Endothelial cell of umbilical vein (primary cell): ENCODE results near the gene AUTS2. TPM values are rescaled to one million over a fixed set of nuclear protein-coding genes. Genes with fewer than 3 reads are reported as not detected.

Source experiments
- BruUV-seq: library from RNA; stranded (reverse); fragments of 400-500 nt; replicated peaks from 2 replicates; lab custom pipeline; 2021; lab: Mats Ljungman, UMichigan
- CTCF ChIA-PET: fragments of 300-600, 350-600 bp; sonication (Branson Sonifier 250); formaldehyde crosslinking; loops from one replicate; lab custom pipeline; 2021; ENCODE audit warnings: antibody characterized with exemption, inconsistent platforms; lab: Charles Lee
- POLR2A ChIA-PET: fragments of 300-600, 350-600 bp; sonication (Branson Sonifier 250); formaldehyde crosslinking; loops from one replicate; lab custom pipeline; 2021; ENCODE audit warnings: antibody characterized with exemption, inconsistent platforms; lab: Charles Lee
- DNase-seq: peaks from one replicate; pipeline ENCODE4 v3.0.0-alpha.2; 2011; ENCODE audit warnings: low read depth, low spot score
- FAIRE-seq: peaks from 2 replicates; lab custom pipeline; 2011; peaks lifted over from hg19 to GRCh38; lab: Jason Lieb, UNC
- H2AFZ ChIP-seq: 2 replicates; pipeline ENCODE4 v1.6.0; 2012; ENCODE audit warnings: low read depth, low read length, control low read depth, inconsistent platforms
- H3K27ac ChIP-seq: 2 replicates; pipeline ENCODE4 v1.5.1; 2011; ENCODE audit warnings: low read depth, mild to moderate bottlenecking, control low read depth, low read length, moderate library complexity; ENCODE audit not compliant: insufficient read depth
- H3K27me3 ChIP-seq, 2 experiments: 2 replicates each; pipeline versions ENCODE4 v1.6.0 to v1.6.1; 2011; ENCODE audit warnings: low read length in 2 of 2, mixed read lengths in 1 of 2; ENCODE audit not compliant: control insufficient read depth in 2 of 2, insufficient read depth in 2 of 2
- H3K36me3 ChIP-seq, 2 experiments: 2 replicates in 1 of 2; 3 replicates in 1 of 2; pipeline ENCODE4 v1.5.1; 2011; ENCODE audit warnings: low read length in 2 of 2, mild to moderate bottlenecking in 1 of 2, moderate library complexity in 1 of 2; ENCODE audit not compliant: control insufficient read depth in 2 of 2, insufficient read depth in 2 of 2; ENCODE audit errors: extremely low read depth in 1 of 2
- H3K4me1 ChIP-seq: 3 replicates; pipeline ENCODE4 v1.5.1; 2011; ENCODE audit warnings: mild to moderate bottlenecking, low read length; ENCODE audit not compliant: control insufficient read depth, insufficient read depth; ENCODE audit errors: extremely low read depth
- H3K4me2 ChIP-seq: 2 replicates; pipeline ENCODE4 v1.6.1; 2011; ENCODE audit warnings: low read length, control low read depth, mixed read lengths; ENCODE audit not compliant: insufficient read depth
- H3K4me3 ChIP-seq, 3 experiments: fragments of 200-600 bp in 1 of 3; sonication (generic), shearing (Covaris generic) in 1 of 3; replicated peaks in 1 of 3; 2 replicates each; pipeline ENCODE4 v1.5.1; 2011 to 2016; ENCODE audit warnings: control low read depth in 3 of 3, low read length in 3 of 3, mild to moderate bottlenecking in 2 of 3, inconsistent platforms in 1 of 3, low read depth in 1 of 3, moderate library complexity in 1 of 3; ENCODE audit not compliant: insufficient read depth in 1 of 3
- H3K79me2 ChIP-seq: 2 replicates; pipeline ENCODE4 v1.6.0; 2012; ENCODE audit warnings: low read length, inconsistent platforms; ENCODE audit not compliant: control insufficient read depth, insufficient read depth
- H3K9ac ChIP-seq: replicated peaks from 2 replicates; pipeline ENCODE3; 2011; ENCODE audit warnings: low read length, control low read depth; ENCODE audit not compliant: insufficient read depth; ENCODE audit errors: extremely low read depth
- H3K9me1 ChIP-seq: replicated peaks from 3 replicates; pipeline ENCODE4 v1.6.0; 2011; ENCODE audit warnings: mild to moderate bottlenecking, low read length; ENCODE audit not compliant: control insufficient read depth, insufficient read depth; ENCODE audit errors: extremely low read depth
- H3K9me3 ChIP-seq: replicated peaks from 2 replicates; pipeline ENCODE4 v1.5.1; 2012; ENCODE audit warnings: low read length, inconsistent platforms; ENCODE audit not compliant: control insufficient read depth, insufficient read depth
- H4K20me1 ChIP-seq: replicated peaks from 2 replicates; pipeline ENCODE3; 2011; ENCODE audit warnings: mild to moderate bottlenecking, low read length; ENCODE audit not compliant: control insufficient read depth, insufficient read depth; ENCODE audit errors: extremely low read depth
- CTCF ChIP-seq, 2 donors: IDR thresholded peaks; 1 replicate in 1 of 2; 2 replicates in 1 of 2; pipeline ENCODE4 v1.5.1; 2011; ENCODE audit warnings: low read length in 2 of 2, mild to moderate bottlenecking in 2 of 2, moderate library complexity in 2 of 2, control low read depth in 1 of 2, inconsistent platforms in 1 of 2, low read depth in 1 of 2; ENCODE audit not compliant: insufficient read depth in 1 of 2; ENCODE audit errors: extremely low read depth in 1 of 2
- EZH2 ChIP-seq: IDR thresholded peaks from 2 replicates; pipeline ENCODE4 v1.6.1; 2012; ENCODE audit warnings: borderline replicate concordance, low read depth, mild to moderate bottlenecking, moderate library complexity, low read length, inconsistent platforms; ENCODE audit not compliant: severe bottlenecking
- FOS ChIP-seq: IDR thresholded peaks from 2 replicates; pipeline ENCODE4 v1.6.1; 2011; ENCODE audit warnings: mild to moderate bottlenecking, low read length, moderate library complexity, borderline replicate concordance; ENCODE audit not compliant: insufficient read depth
- GATA2 ChIP-seq: IDR thresholded peaks from 2 replicates; pipeline ENCODE4 v1.7.0; 2011; ENCODE audit warnings: low read depth, mild to moderate bottlenecking, moderate library complexity, mixed read lengths, low read length; ENCODE audit not compliant: insufficient read length, insufficient read depth
- JUN ChIP-seq: IDR thresholded peaks from 2 replicates; pipeline ENCODE4 v1.6.1; 2011; ENCODE audit warnings: borderline replicate concordance, low read depth; ENCODE audit not compliant: insufficient read length, insufficient read depth
- MAX ChIP-seq: IDR thresholded peaks from 2 replicates; pipeline ENCODE4 v1.6.1; 2011; ENCODE audit not compliant: insufficient read depth, insufficient read length
- MYC ChIP-seq: IDR thresholded peaks from one replicate; pipeline ENCODE4 v1.6.1; 2011; ENCODE audit warnings: mild to moderate bottlenecking, low read depth, low read length
- POLR2A ChIP-seq: IDR thresholded peaks from 2 replicates; pipeline ENCODE4 v1.6.1; 2012; ENCODE audit warnings: low read depth, mild to moderate bottlenecking, control low read depth, low read length
- POLR2AphosphoS5 ChIP-seq: IDR thresholded peaks from 2 replicates; pipeline ENCODE4 v1.6.1; 2012; ENCODE audit warnings: low read depth, mild to moderate bottlenecking, control low read depth, low read length, moderate library complexity; ENCODE audit not compliant: insufficient read depth
- dilution Hi-C: fragments of 300-500 bp; cut with MboI; formaldehyde crosslinking; loops from one replicate; pipeline ENCODE4 v1.15.0; 2019; ENCODE audit warnings: low sequenced_read_pairs; ENCODE audit not compliant: extremely low pct_ligation_motif_present
- intact Hi-C: fragments of 100-400 bp; cut with micrococcal nuclease; formaldehyde crosslinking; loops from one replicate; pipeline ENCODE4 v1.10.0; 2022
- polyA plus RNA-seq, 4 experiments: library from polyadenylated mRNA; depleted of rRNA in 3 of 4; stranded (reverse) in 3 of 4; unstranded in 1 of 4; fragments of >200 nt; gene quantifications; 2 replicates each; pipeline versions ENCODE4 v1.2.1 to v1.2.3, GENCODE V29; 2011 to 2012; ENCODE audit warnings: missing spikeins in 1 of 4
- total RNA-seq: library from RNA; stranded (reverse); gene quantifications from 2 replicates; pipeline ENCODE4 v1.2.3, GENCODE V29; 2021

AUTS2 gene
- total and polyA plus RNA-seq, 2 donors (not counting 3 experiments of a cell fraction or from before 2014, with no cell fraction given) = 0.59 to 8.0 TPM

GRCh38 chr7:69910150-69910549, 311.9 kb downstream of the AUTS2 start:
- H3K27ac ChIP-seq = no peak overlapping the region
- H3K9me1 ChIP-seq = no peaks in the 10 kb centered on the region
- H3K27me3 ChIP-seq = no peaks in the 10 kb centered on the region
- H4K20me1 ChIP-seq = no peaks in the 10 kb centered on the region
- BruUV-seq = no TSS peak
- H3K4me3 ChIP-seq = no peak overlapping the region
- dilution Hi-C loops (no loop called here), intact Hi-C loops (no loop called here)
- FAIRE-seq (no peak), DNase-seq (no peak)
- no peaks in the 10 kb centered on the region for H3K79me2 ChIP-seq
- no peaks in the 10 kb centered on the region for H3K36me3 ChIP-seq
- H2AFZ ChIP-seq = no peak overlapping the region
- peaks cover 4% of the 10 kb centered on the region for H3K9me3 ChIP-seq
- ChIA-PET CTCF (no interaction called here), POLR2A (no interaction called here)
- H3K9ac ChIP-seq = no peak overlapping the region
- no peak overlapping the region for H3K4me2 ChIP-seq
- no peaks in the 10 kb centered on the region for H3K4me1 ChIP-seq
- no peak for TF ChIP-seq GATA2
- no peak for TF ChIP-seq EZH2
- TF ChIP-seq MAX = no peak
- TF ChIP-seq MYC = no peak
- TF ChIP-seq POLR2A = no peak
- no peak for TF ChIP-seq FOS
- TF ChIP-seq POLR2AphosphoS5 = no peak
- TF ChIP-seq JUN = no peak
- no peak for TF ChIP-seq CTCF (IDR thresholded peaks at IDR 0.05; ENCODE audit: extremely low read depth in 1 of 2, insufficient read depth in 1 of 2, low read depth in 1 of 2, low read length in 2 of 2)
